HG03439 (cell line): ENCODE measurements around the gene UBL3.
A peak's percentile ranks its signal among the peaks of the same experiment; 100 is the strongest.

ENCODE experiments used
- ATAC-seq: cut with Tn5 transposase; IDR thresholded peaks from one replicate; pipeline ENCODE4 v1.9.1; 2021; ENCODE audit warnings: mild to moderate bottlenecking, moderate library complexity; ENCODE audit not compliant: unreplicated experiment

The UBL3 gene

GRCh38 chr13:29761160-29761559 lies 89.3 kb downstream of the UBL3 start:
- no peak for ATAC-seq

DNA sequence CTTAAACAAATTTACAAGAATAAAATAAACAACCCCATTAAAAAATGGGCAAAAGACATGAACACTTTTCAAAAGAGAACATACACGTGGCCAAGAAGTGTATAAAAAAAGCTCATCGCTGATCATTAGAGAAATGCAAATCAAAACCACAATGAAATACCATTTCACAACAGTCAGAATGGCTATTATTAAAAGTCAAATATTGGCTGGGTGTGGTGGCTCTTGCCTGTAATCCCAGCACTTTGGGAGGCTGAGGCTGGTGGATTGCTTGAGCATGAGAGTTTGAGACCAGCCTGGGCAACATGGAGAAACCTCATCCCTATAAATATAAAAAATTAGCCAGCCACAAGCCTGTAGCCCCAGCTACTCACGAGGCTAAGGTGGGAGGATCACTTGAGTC lies 89.9 kb downstream of the UBL3 start:
- ATAC-seq = no peak

- ATAC-seq = peak; percentile 95
Observed at GRCh38 chr13:29758531-29759114, 91.8 kb downstream of the UBL3 start.

GRCh38 chr13:29756506-29756905 lies 93.9 kb downstream of the UBL3 start:
- no peak for ATAC-seq

DNA sequence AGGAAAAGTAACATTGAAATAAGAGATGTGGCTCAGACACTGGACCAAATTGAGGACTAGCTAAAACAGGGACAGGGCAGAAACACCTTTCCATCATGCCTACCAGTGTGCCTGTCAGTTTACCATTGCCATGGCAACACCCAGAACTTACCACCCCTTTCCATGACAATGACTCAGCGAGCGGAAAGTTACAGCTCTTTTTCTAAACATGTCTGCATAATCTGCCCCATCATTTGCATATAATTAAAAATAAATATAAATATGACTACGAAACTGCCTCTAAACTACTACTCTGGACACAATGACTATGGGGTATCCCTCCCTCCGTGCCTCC lies 96.0 kb downstream of the UBL3 start:
- ATAC-seq = no peak

DNA sequence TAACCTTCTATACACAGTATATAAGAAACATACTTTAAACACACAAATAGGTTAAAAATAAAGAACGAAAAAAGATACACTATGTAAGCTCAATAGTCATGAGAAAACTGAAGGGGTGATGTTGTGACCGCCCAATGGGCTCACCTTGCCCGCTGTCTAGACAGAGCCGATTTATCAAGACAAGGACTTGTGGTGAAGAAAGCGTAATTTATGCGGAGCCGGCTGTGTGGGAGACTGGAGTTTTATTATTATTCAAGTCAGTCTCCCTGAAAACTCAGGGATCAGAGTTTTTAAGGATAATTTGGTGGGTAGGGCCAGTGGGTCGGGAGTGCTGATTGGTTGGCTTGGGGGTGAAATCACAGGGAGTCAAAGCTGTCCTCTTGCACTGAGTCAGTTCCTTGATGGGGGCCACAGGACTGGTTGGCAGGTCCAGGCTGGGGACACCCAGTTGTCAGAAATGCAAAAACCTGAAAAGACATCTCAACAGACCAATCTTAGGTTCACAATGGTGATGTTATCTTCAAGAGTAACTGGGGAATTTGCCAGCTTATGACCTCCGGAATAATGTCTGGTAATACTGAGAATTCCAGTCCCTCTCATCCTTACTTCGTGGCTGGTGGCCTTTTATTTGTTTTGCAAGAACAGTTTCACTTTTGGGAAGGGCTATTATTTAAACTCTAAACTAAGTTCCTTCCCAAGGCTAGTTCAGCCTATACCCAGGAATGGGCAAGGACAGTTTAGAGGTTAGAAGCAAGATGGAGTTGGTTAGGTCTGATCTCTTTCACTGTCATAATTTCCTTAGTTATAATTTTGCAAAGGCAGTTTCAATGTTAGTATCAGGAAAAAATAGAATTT lies 96.6 kb downstream of the UBL3 start:
- no peak for ATAC-seq

DNA sequence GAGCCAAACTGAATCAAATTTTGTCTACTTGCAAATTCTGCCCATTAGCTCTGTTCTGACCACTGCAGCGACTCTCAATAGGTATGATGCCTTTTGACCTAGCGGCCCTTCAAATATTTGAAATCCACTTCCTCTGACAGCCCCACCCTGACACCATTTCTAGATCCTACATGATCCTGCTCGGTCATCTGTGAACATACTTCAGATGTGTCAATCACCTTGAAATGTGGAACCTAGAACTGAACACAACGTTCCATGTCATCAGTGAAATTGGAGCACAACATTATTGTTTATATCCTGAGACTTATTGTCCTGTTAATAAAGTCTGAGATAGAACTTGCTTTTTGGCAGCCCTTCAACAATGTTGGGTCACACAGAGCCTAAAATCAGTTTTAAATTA lies 98.2 kb downstream of the UBL3 start:
- no peak for ATAC-seq

DNA sequence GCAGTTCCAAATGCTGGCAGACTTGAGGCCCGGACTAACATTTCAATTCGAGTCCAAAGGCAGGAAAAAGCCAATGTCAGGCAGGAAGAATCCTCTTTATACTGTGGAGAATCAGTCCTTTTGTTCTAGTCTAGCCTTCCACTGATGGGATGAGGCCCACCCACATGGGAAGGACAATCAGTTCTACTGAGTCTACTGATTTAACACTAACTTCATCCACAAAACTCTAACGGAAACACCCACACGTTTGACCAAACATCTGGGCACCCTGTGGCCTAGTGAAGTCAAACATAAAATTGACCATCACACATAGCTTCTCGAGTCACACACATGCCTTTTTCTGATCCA lies 100.3 kb downstream of the UBL3 start:
- no peak for ATAC-seq

DNA sequence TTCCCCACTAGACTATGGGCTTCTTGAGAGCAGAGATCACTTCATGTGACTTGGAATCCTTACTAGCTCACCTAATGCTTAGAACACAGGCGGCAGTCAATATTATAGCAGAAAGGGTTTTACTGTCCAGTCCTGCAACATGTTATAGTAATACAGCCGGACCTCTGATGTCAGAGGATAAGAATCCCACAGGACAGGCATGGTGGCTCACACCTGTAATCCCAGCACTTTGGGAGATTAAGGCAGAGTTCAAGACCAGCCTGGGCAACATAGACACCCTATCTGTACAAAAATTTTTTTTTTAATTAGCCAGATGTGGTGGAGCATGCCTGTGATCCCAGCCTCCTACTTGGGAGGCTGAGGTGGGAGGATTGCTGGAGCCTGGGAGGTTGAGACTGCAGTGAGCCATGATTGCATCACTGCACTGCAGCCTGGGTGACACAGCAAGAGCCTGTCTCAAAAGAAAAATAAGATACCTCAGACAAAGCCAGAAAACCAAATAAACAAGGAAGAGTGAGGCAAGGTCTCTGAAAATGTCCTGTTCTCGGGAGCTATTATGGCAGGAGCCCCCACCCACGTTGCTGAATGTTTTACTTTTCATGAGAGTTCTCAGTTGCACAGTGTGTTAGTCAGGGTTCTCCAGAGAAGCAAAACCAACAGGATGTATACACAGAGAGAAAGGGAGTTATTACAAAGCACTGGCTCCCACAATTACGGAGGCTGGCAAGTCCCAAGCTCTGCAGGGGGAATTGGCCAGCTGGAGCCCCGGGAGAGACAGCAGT lies 100.8 kb downstream of the UBL3 start:
- ATAC-seq = no peak

- no peak for ATAC-seq
Observed at GRCh38 chr13:29748097-29748496, 102.3 kb downstream of the UBL3 start.

- no peak for ATAC-seq
Observed at GRCh38 chr13:29746148-29746677, 104.2 kb downstream of the UBL3 start.

DNA sequence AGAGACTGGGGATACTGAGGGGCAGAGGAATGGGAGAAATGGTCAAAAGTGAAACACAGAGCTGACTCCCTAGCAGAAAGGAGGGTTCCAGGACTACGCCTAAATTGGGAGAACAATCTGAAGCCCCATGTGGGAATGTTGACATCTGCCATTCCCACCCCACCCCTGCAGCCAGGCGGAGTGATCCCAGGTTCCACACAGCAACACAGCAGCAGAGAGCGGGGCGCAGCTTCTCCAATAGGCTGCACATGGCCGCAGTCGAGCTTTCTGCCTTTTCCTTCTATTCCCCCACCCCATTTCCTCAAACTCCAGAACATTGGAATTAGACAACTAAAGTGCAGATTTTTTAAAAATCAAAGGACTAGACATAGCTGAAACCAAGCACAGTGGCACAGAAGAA lies 104.7 kb downstream of the UBL3 start:
- ATAC-seq = no peak

- ATAC-seq = no peak
Observed at GRCh38 chr13:29743201-29743786, 107.1 kb downstream of the UBL3 start.

GRCh38 chr13:29740961-29741360 lies 109.5 kb downstream of the UBL3 start:
- ATAC-seq = no peak

DNA sequence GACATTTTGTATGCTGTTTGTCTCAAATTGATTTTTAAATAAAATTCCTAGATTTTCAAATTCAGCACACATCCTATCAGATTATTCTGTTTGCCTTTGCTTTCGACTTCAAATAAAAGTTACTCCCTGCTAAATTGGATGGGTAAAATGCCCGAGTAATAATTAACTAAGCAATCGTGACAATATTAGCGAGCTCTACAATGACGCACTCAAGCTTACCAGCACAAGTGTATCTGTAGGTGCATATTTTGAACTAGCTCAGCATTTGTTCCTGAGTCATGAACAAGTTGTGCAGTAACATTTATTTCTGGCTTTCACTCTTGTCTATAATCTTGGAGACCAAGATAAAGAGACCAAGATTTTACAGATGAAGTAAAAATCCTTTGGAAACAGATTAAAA lies 113.4 kb downstream of the UBL3 start:
- ATAC-seq = no peak

GRCh38 chr13:29733147-29733611 lies 117.2 kb downstream of the UBL3 start:
- no peak for ATAC-seq

DNA sequence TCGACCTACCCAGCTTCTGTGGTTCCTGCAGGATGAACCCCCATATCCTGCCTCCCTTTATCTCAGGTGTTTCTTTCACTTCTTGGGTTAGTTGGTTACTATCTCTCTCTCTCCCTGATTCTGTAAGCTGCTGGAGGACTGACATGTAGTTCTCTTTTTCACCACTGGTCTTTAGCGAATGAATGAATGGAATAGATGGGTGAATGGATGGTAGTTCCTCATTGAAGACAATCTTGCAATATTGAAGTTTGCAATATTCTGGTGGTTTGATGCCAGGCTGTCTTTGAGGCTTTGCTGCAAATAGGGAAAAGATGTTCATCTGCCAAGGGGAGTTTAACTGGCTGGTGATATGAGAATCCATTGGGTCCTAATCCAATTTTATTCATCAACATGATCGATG lies 120.2 kb downstream of the UBL3 start:
- ATAC-seq = no peak

- no peak for ATAC-seq
Observed at GRCh38 chr13:29722415-29722814, 128.0 kb downstream of the UBL3 start.

DNA sequence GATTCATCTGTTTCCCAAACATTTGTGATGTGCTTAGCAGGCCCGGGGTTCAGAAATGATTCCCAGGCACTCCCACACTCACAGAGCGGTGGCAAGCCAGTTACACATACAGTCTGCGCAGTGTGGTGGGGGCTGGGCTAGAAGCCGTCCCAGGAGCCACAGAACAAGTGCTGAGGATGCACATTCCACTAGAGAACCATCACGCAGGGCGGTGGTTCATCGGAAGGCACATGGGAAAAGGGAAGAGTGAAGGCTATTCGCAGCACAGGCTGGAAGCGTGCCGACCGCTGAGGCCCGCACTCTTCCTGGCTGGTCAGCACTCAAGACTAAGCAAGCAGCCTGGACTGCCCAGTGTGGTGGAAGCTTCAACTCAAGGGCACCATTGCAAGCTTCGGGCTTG lies 128.7 kb downstream of the UBL3 start:
- no peak for ATAC-seq

DNA sequence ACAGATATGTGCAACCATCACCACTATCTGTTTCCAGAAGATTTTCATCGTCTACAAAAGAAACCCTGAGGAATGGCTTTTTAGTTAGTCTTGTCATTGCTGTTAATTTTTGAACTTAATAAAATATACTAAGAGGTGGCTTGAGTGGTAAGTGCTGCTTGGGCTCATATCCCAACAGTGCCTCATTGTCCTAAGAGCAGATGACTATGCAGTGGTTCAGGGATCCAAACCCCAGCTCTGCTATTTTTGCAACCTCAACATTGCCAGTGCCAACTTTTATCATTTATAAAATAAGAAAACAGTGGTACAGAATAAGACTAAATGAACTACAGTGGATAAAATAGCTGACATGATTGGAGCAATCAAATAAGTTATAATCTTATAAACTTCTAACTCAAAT lies 131.7 kb downstream of the UBL3 start:
- ATAC-seq = no peak

DNA sequence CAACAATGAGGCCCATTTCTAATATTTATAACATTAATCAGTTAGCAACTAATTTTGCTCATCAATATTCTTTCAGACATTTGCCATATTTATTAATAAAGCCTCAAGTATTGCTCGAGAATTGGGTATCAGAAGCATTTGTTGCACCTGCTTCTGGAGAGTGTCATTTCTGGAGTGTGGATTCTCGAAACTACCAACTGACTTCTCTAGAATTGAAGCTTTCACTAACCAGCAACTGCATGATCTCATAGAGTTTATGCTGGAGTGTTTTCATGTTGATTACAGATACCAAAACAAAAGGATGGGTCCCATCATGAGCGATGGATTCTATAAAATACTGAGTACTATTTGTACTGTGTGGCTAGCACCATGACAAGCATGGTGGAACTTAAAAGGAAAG lies 133.9 kb downstream of the UBL3 start:
- no peak for ATAC-seq
